ENCODE results near the gene HSPA1A. TPM values are rescaled to one million over a fixed set of nuclear protein-coding genes. Genes with fewer than 3 reads are reported as not detected.
A peak's percentile ranks its signal among the peaks of the same experiment; 100 is the strongest.

Gene HSPA1A
- total RNA-seq, 1 experiment from 2014 or later = 51.2 TPM

GRCh38 chr6:31775184-31775583 is 40.2 kb upstream of the HSPA1A start:
- DNase-seq = no peak
- no peak overlapping the region for H4K8ac ChIP-seq (replicated peaks; ENCODE audit: insufficient read length, low read depth, low read length)
- no peak overlapping the region for H4K91ac ChIP-seq (ENCODE audit: insufficient read length, low read depth, low read length)
- no peaks in the 10 kb centered on the region for H3K27me3 ChIP-seq (ENCODE audit: insufficient read depth, low read length)
- H3K9ac ChIP-seq (ENCODE audit: extremely low read depth, insufficient read length, low read length) = no peak overlapping the region
- H3K23me2 ChIP-seq (ENCODE audit: insufficient read length, low read depth, low read length, poor library complexity, severe bottlenecking) = no peaks in the 10 kb centered on the region
- H4K20me1 ChIP-seq (ENCODE audit: control insufficient read depth, insufficient read depth, insufficient read length) = no peaks in the 10 kb centered on the region
- no peak overlapping the region for H2BK15ac ChIP-seq (ENCODE audit: low read depth, low read length)
- H2BK20ac ChIP-seq (ENCODE audit: low read depth, low read length, poor library complexity, severe bottlenecking) = no peak overlapping the region
- H3K18ac ChIP-seq (ENCODE audit: insufficient read length, low read depth, low read length) = no peak overlapping the region
- Mint-ChIP-seq H3K36me3 (ENCODE audit: insufficient read depth in 1 of 3, low read depth in 3 of 3) (peaks cover 12 to 26% (median 12%) of the 10 kb centered on the region in 3 experiments; a peak in 6 of 7 replicates), H3K9me3 (no peaks in the 10 kb centered on the region), H3K4me3 (no peak overlapping the region), H3K27ac (peak overlapping the region in 1 of 3 experiments; percentile 73; a peak in 2 of 7 replicates), H3K27me3 (ENCODE audit: low read depth) (no peaks in the 10 kb centered on the region), H3K4me1 (peaks cover 5 to 10% of the 10 kb centered on the region in 2 experiments; a peak in 3 of 4 replicates)
- H3K9me3 ChIP-seq (ENCODE audit: control insufficient read depth, low read depth, low read length) = no peaks in the 10 kb centered on the region
- H3K4ac ChIP-seq (ENCODE audit: low read depth, low read length) = no peak overlapping the region
- no peaks in the 10 kb centered on the region for H3K4me1 ChIP-seq (ENCODE audit: insufficient read depth, low read length)
- no peak overlapping the region for H3K4me2 ChIP-seq (ENCODE audit: insufficient read depth, insufficient read length, low read length)
- H4K5ac ChIP-seq (ENCODE audit: insufficient read length, low read depth, low read length) = no peak overlapping the region
- no peak overlapping the region for H2AFZ ChIP-seq (ENCODE audit: low read length)
- no peak overlapping the region for H3T11ph ChIP-seq (ENCODE audit: low read length)
- H2AK5ac ChIP-seq (ENCODE audit: insufficient read length, low read length) = no peak overlapping the region
- peak; percentile 11; the same call in 1 of the 3 replicates for TF ChIP-seq CTCF (conservative IDR thresholded peaks at IDR 0.05)
- no peak overlapping the region for H3K23ac ChIP-seq (ENCODE audit: insufficient read length, low read depth, low read length)
- no peak overlapping the region for H2BK12ac ChIP-seq (ENCODE audit: insufficient read length, low read depth, low read length)
- no peak overlapping the region for H3K14ac ChIP-seq (ENCODE audit: insufficient read depth, low read length)
- H3K79me2 ChIP-seq (ENCODE audit: insufficient read depth, low read length) = no peaks in the 10 kb centered on the region
- H3K27ac ChIP-seq (ENCODE audit: insufficient read length, low read depth, low read length) = no peak overlapping the region
- no peak overlapping the region for H2BK120ac ChIP-seq (ENCODE audit: low read depth, low read length, poor library complexity, severe bottlenecking)
- no peak overlapping the region for H2BK5ac ChIP-seq (ENCODE audit: insufficient read length, low read length)
- WGBS (ENCODE audit: extremely low coverage, insufficient read length, low lambda C conversion rate) = no CpG with 5 or more reads among the region's 4 CpGs
- H3K79me1 ChIP-seq (ENCODE audit: insufficient read depth, low read depth, low read length, poor library complexity, severe bottlenecking) = no peaks in the 10 kb centered on the region
- no peak overlapping the region for H3K56ac ChIP-seq (ENCODE audit: insufficient read length, low read depth, low read length)
